ENCODE results near the gene APBA1. TPM values are rescaled to one million over a fixed set of nuclear protein-coding genes. Genes with fewer than 3 reads are reported as not detected.

APBA1 gene
- total RNA-seq, 1 donor = 0.52 TPM

GRCh38 chr9:69637193-69637816 is 34.9 kb downstream of the APBA1 start:
- Histone ChIP-seq H3K9me3 (ENCODE audit: low read depth, low read length) (no peaks in the 10 kb centered on the region), H3K4me1 (ENCODE audit: insufficient read depth, low read length) (no peaks in the 10 kb centered on the region), H3K4me3 (ENCODE audit: low read length) (no peak overlapping the region), H3K27me3 (ENCODE audit: insufficient read depth, low read length) (peaks cover 4% of the 10 kb centered on the region)

- Histone ChIP-seq H3K4me3 (ENCODE audit: low read length) (no peak overlapping the region), H3K4me1 (ENCODE audit: insufficient read depth, low read length) (no peaks in the 10 kb centered on the region), H3K27me3 (ENCODE audit: insufficient read depth, low read length) (peaks cover 4% of the 10 kb centered on the region), H3K9me3 (ENCODE audit: low read depth, low read length) (no peaks in the 10 kb centered on the region)
Measured at GRCh38 chr9:69633716-69634115, 38.5 kb downstream of the APBA1 start.

- H3K4me3 ChIP-seq (ENCODE audit: low read length) = no peak overlapping the region
- peaks cover 4% of the 10 kb centered on the region for H3K27me3 ChIP-seq (ENCODE audit: insufficient read depth, low read length)
- no peaks in the 10 kb centered on the region for H3K4me1 ChIP-seq (ENCODE audit: insufficient read depth, low read length)
- H3K9me3 ChIP-seq (ENCODE audit: low read depth, low read length) = no peaks in the 10 kb centered on the region
Measured at GRCh38 chr9:69632768-69633167, 39.4 kb downstream of the APBA1 start.

GRCh38 chr9:69627281-69627680 is 44.9 kb downstream of the APBA1 start:
- H3K4me1 ChIP-seq (ENCODE audit: insufficient read depth, low read length) = no peaks in the 10 kb centered on the region
- H3K27me3 ChIP-seq (ENCODE audit: insufficient read depth, low read length) = no peaks in the 10 kb centered on the region
- no peaks in the 10 kb centered on the region for H3K9me3 ChIP-seq (ENCODE audit: low read depth, low read length)
- H3K4me3 ChIP-seq (ENCODE audit: low read length) = no peak overlapping the region

- H3K4me3 ChIP-seq (ENCODE audit: low read length) = no peak overlapping the region
- H3K27me3 ChIP-seq (ENCODE audit: insufficient read depth, low read length) = no peaks in the 10 kb centered on the region
- no peaks in the 10 kb centered on the region for H3K9me3 ChIP-seq (ENCODE audit: low read depth, low read length)
- no peaks in the 10 kb centered on the region for H3K4me1 ChIP-seq (ENCODE audit: insufficient read depth, low read length)
Measured at GRCh38 chr9:69623276-69623675, 48.9 kb downstream of the APBA1 start.

GRCh38 chr9:69622676-69623075 is 49.5 kb downstream of the APBA1 start:
- H3K9me3 ChIP-seq (ENCODE audit: low read depth, low read length) = no peaks in the 10 kb centered on the region
- H3K27me3 ChIP-seq (ENCODE audit: insufficient read depth, low read length) = no peaks in the 10 kb centered on the region
- no peak overlapping the region for H3K4me3 ChIP-seq (ENCODE audit: low read length)
- no peaks in the 10 kb centered on the region for H3K4me1 ChIP-seq (ENCODE audit: insufficient read depth, low read length)

- no peaks in the 10 kb centered on the region for H3K4me1 ChIP-seq (ENCODE audit: insufficient read depth, low read length)
- H3K9me3 ChIP-seq (ENCODE audit: low read depth, low read length) = no peaks in the 10 kb centered on the region
- no peak overlapping the region for H3K4me3 ChIP-seq (ENCODE audit: low read length)
- no peaks in the 10 kb centered on the region for H3K27me3 ChIP-seq (ENCODE audit: insufficient read depth, low read length)
Measured at GRCh38 chr9:69621730-69622460, 50.3 kb downstream of the APBA1 start.

GRCh38 chr9:69620731-69621130 is 51.4 kb downstream of the APBA1 start:
- Histone ChIP-seq H3K4me3 (ENCODE audit: low read length) (no peak overlapping the region), H3K9me3 (ENCODE audit: low read depth, low read length) (no peaks in the 10 kb centered on the region), H3K27me3 (ENCODE audit: insufficient read depth, low read length) (no peaks in the 10 kb centered on the region), H3K4me1 (ENCODE audit: insufficient read depth, low read length) (no peaks in the 10 kb centered on the region)

- Histone ChIP-seq H3K4me1 (ENCODE audit: insufficient read depth, low read length) (no peaks in the 10 kb centered on the region), H3K4me3 (ENCODE audit: low read length) (no peak overlapping the region), H3K9me3 (ENCODE audit: low read depth, low read length) (no peaks in the 10 kb centered on the region), H3K27me3 (ENCODE audit: insufficient read depth, low read length) (no peaks in the 10 kb centered on the region)
Measured at GRCh38 chr9:69619233-69619632, 52.9 kb downstream of the APBA1 start.

GRCh38 chr9:69617006-69617405 is 55.2 kb downstream of the APBA1 start:
- H3K27me3 ChIP-seq (ENCODE audit: insufficient read depth, low read length) = no peaks in the 10 kb centered on the region
- no peak overlapping the region for H3K4me3 ChIP-seq (ENCODE audit: low read length)
- H3K4me1 ChIP-seq (ENCODE audit: insufficient read depth, low read length) = no peaks in the 10 kb centered on the region
- H3K9me3 ChIP-seq (ENCODE audit: low read depth, low read length) = no peaks in the 10 kb centered on the region

GRCh38 chr9:69615880-69616279 is 56.3 kb downstream of the APBA1 start:
- H3K4me3 ChIP-seq (ENCODE audit: low read length) = no peak overlapping the region
- no peaks in the 10 kb centered on the region for H3K27me3 ChIP-seq (ENCODE audit: insufficient read depth, low read length)
- H3K9me3 ChIP-seq (ENCODE audit: low read depth, low read length) = no peaks in the 10 kb centered on the region
- no peaks in the 10 kb centered on the region for H3K4me1 ChIP-seq (ENCODE audit: insufficient read depth, low read length)

- no peaks in the 10 kb centered on the region for H3K27me3 ChIP-seq (ENCODE audit: insufficient read depth, low read length)
- H3K9me3 ChIP-seq (ENCODE audit: low read depth, low read length) = no peaks in the 10 kb centered on the region
- H3K4me3 ChIP-seq (ENCODE audit: low read length) = no peak overlapping the region
- no peaks in the 10 kb centered on the region for H3K4me1 ChIP-seq (ENCODE audit: insufficient read depth, low read length)
Measured at GRCh38 chr9:69611221-69611620, 61.0 kb downstream of the APBA1 start.

- no peak overlapping the region for H3K4me3 ChIP-seq (ENCODE audit: low read length)
- no peaks in the 10 kb centered on the region for H3K4me1 ChIP-seq (ENCODE audit: insufficient read depth, low read length)
- H3K27me3 ChIP-seq (ENCODE audit: insufficient read depth, low read length) = no peaks in the 10 kb centered on the region
- no peaks in the 10 kb centered on the region for H3K9me3 ChIP-seq (ENCODE audit: low read depth, low read length)
Measured at GRCh38 chr9:69609156-69609555, 63.0 kb downstream of the APBA1 start.

- H3K4me1 ChIP-seq (ENCODE audit: insufficient read depth, low read length) = no peaks in the 10 kb centered on the region
- H3K9me3 ChIP-seq (ENCODE audit: low read depth, low read length) = no peaks in the 10 kb centered on the region
- H3K4me3 ChIP-seq (ENCODE audit: low read length) = no peak overlapping the region
- H3K27me3 ChIP-seq (ENCODE audit: insufficient read depth, low read length) = no peaks in the 10 kb centered on the region
Measured at GRCh38 chr9:69606089-69606488, 66.1 kb downstream of the APBA1 start.

GRCh38 chr9:69605406-69605805 is 66.8 kb downstream of the APBA1 start:
- Histone ChIP-seq H3K27me3 (ENCODE audit: insufficient read depth, low read length) (no peaks in the 10 kb centered on the region), H3K4me1 (ENCODE audit: insufficient read depth, low read length) (no peaks in the 10 kb centered on the region), H3K4me3 (ENCODE audit: low read length) (no peak overlapping the region), H3K9me3 (ENCODE audit: low read depth, low read length) (no peaks in the 10 kb centered on the region)
